IPS DF 4.7 (cell line): ENCODE data around the gene PCGF3.
A peak's percentile ranks its signal among the peaks of the same experiment; 100 is the strongest.
"Not testable (repeated sequence)": the region's sequence is repeated elsewhere in the genome, so short reads cannot be mapped to it uniquely, and the experiment has no call there.

Source experiments
- DNase-seq: peaks from one replicate; pipeline ENCODE4 v3.0.0-alpha.2; 2013; ENCODE audit warnings: low spot score; ENCODE audit errors: extremely low read depth

Gene PCGF3

DNA sequence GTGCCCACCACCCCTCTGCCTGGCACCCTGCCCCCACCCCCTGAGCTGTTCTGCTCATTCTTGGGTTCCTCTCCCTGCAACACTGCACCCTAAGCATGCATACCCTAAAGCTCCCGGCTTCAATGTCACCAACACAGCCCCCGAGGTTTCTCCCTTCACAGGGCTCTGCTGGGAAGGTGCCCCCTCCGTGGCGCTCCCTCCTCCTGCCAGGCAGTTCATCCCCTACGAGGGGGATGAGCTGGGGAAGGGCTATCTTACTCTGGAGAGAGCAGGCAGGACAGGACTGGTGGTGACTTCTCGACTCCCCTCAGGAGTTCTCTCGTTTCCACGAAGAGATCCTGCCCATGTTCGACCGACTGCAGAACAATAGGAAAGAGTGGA lies 38.1 kb upstream of the PCGF3 start:
- no peak for DNase-seq

DNA sequence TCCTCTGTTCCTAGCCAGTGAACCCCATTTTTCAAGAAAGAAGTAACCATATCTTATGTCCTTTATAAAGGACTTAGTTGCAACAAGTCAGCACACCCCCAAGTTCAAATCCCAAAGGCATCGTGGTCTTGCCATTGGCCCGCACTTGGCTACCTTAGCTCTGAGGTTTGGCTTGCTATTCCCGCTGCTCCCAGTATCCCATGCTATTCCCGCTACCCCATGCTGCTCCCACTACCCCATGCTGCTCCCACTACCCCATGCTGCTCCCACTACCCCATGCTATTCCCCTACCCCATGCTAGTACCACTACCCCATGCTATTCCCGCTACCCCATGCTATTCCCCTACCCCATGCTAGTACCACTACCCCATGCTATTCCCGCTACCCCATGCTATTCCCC lies 37.4 kb upstream of the PCGF3 start:
- not testable (repeated sequence) for DNase-seq

DNA sequence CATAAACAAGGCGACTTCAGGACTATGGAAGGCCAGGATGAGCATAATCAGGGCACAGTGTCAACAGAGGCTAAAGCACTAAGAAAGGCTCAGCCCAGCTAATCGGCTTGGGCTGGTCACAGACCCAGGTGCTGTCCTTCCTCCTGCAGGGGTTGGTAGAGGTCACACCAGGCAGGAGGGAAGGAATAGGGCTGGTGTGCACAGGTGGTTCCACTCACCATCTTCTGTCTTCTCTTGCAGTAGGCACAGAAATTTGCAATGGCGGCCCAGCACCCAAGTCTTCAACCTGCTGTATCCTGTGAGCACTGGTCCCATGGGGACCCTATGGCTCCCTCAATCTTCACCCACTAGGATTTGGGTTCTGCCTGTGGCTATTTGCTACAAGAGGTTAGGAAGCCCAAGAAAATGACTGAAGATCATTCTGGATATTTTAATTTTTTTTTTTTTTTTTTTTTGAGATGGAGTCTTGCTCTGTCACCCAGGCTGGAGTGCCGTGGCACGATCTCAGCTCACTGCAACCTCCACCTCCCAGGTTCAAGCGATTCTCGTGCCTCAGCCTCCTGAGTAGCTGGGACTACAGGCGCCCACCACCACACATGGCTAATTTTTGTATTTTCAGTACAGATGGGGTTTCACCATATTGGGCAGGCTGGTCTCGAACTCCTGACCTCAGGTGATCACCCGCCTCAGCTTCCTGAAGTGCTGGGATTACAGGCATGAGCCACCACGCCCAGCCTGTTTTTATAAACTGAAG lies 35.6 kb upstream of the PCGF3 start:
- DNase-seq = not testable (repeated sequence)

DNA sequence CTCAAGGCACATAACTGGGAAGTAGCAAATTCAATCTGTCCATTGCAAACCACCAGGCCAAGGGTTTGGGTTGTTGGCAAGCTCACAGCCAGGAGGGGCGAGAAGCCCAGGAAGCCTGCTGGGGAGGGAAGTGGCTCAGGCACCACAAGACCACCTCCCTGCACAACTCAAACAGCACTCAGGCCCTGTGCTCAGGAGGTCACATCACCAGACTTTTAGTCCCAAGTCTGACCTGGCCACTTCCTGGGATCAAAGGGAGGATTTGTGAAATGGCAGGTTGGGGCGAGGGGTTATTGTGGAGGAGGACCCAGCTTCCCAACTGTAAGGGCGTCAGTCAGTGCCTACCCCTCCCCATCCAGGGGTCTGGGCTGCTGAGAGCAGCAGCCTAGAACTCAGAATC lies 33.9 kb upstream of the PCGF3 start:
- no peak for DNase-seq

DNA sequence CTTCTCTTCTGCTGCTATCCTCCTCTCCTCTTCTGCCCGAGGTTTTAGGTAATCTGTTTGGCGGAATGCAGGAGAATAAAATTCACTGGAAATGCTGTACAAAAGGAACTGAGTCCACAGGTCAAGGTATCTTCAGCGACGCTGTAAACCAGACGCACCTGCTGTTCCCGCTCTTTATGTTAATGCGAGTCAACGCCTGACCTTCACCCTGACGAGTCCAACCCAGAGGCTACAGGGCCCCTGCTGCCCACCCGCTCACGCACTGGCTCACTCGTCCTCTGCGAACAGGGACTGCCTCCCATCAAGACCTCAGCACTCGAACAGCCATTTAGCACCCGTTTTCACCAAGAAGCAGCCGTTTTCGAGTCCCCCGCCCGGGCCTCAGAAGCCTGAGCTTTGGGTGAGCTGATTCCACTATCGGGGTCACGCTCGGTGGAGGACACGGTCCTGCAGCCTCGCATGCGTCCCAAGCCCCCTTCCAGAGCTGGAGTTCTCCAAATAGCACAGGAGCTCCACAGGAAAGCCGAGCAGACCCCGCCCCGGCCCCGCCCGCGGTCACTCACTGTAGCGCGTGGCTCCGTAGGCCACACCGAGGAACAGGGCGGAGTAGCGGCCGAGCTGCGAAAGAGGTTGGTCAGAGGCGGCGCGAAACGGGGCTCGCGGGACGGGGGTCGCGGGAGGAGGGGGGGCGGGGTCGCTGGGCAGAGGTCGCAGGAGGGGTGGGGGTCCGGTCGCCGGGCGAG lies 32.1 kb upstream of the PCGF3 start:
- DNase-seq = no peak

DNA sequence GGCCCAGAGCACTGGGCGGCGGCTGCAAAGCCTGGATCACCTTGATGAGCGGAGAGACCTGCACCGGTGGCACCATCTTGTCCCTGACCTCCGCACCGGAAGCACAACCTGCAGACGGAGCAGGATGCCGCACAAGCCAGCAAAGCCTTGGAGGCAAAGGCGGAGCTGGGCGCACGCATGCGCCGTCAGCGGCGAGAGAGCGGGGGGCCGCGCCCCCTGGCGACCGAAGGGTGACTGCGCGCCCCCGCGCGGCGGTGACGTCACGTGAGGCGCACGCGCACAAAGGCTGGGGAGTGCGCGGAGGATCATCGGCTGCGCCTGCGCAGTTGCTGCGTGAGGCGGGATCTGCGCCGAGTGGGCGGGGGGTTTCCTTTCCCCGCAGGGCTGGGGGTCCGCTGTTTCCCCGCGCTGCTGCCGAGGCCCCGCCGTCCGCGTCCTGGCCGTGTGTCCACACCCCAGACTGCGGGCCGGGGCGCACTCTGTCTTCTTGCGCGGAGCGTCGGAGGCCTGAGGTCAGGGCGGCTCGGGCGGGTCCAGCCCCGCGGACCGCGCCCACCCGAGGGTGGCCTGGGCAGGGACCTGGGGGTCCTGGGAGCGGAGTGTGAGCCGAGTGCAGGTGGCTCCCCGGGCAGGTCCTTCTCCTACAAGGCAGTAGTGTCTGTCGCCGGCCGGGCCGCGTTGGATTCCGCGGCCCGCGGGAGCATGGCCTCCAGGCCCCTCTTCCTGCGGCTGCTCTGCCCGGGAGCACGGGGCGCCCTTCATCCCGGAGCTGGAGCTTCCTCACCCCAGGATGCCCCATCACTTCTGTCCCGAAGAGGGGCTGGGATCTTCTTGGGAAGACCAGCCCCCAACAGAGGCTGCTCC lies 31.2 kb upstream of the PCGF3 start, which contains the start of the genes ATP5ME and MYL5:
Gene ATP5ME, minus strand, starts transcription at position 105 of the 864 bp plus-strand sequence. Its CDS starts 29 bp downstream, at position 76.
Gene MYL5, plus strand, starts transcription at position 371 of the 864 bp plus-strand sequence. CDS start 3,485 bp downstream, outside the sequence.
- peak; percentile 85 for DNase-seq

DNA sequence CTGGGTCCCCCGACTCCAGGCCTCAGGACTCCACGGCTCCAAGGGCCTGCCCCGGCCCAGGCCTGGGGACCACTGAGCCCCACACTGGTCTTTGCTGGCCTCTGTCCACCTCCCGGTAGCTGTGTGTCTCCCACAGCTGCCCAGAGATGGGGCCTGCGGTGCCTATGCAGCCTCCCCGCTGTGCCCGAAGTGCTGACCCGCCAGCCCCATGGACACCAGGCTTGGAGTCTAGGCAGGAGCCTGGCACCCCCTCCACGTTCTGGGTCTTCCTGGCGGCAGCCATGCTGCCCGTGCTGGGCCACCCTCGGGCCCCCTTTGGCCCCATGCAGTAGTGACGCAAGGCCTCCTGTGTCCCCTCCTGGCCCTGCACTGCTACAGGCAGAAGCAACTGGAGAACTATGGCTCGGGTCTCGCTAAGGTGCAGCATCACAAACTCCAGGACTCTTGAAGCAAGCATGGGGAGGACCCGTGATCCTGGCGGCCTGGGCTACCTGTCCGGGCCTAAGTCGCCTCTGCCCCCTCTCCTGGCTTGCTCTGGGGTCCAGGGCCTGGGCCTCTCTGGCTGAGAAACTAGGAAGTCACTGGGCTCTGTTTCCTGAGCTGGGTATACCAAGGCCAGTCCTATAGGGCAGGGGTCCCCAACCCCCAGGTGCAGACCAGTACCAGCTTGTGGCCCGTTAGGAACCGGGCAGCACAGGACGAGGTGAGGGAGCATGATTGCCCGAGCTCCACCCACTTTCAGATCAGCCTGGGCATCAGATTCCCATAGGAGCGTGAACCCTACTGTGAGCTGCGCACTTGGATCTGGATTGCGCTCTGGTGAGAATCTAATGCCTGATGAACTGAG lies 30.4 kb upstream of the PCGF3 start:
- no peak for DNase-seq

DNA sequence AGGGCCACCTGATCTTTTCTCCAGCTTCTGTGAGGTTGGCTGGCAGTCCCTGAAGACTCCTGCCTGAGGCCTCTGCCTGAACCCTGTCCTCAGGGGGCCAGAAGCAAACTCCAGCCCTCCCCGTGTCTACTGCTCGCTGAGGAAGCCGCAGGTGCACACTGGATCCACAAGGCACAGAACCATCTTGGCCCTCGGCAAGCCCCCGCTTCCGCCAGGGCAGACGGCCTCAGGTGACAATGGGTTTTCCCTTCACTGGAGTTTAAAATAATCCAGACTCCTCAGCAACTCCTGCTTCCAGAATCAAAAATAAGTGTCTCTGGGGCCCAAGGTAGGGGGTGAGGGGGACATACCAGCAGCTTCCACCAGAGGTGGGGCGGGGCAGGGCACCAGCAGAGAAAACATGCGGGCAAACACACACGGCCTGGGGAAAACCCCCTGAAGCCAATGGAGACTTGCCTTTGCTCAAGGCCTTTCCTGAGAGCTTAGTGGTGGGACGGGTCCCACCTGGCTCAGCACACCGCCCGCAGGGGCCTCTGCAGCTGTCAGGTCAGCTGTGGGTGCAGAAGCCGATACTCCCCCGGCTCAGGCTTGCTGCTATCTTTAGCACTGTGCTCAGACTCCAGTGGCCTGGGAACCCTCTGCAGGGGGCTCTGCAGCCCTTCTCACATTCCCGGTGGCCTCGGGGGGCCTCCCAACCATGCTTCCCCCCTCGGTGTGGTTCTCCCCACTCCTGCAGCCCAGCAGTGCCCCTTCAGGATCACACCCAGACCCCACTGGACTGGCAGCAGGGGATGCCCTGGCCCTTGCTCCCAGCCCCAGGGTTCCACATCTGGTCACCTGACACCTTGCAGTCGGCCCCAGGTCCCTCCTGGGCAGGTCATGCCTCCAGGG lies 29.4 kb upstream of the PCGF3 start:
- no peak for DNase-seq

DNA sequence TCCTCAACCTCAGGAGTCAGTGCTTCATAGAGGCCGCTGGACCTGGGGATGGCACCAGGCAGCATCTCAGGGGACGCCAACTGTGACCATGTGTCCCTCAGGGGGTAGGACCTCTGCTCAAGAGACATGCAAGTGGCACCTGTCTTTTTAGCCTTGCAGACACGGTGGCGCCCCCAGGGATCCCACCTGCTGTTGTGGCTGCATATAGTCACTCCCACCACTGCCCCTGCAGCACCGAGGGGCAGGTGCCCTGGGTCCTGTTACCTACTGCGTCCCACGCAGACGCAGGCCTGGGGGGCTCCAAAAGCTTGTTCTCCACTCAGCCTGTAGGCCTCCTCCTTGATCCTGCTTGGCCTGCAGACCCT lies 28.8 kb upstream of the PCGF3 start:
- no peak for DNase-seq

DNA sequence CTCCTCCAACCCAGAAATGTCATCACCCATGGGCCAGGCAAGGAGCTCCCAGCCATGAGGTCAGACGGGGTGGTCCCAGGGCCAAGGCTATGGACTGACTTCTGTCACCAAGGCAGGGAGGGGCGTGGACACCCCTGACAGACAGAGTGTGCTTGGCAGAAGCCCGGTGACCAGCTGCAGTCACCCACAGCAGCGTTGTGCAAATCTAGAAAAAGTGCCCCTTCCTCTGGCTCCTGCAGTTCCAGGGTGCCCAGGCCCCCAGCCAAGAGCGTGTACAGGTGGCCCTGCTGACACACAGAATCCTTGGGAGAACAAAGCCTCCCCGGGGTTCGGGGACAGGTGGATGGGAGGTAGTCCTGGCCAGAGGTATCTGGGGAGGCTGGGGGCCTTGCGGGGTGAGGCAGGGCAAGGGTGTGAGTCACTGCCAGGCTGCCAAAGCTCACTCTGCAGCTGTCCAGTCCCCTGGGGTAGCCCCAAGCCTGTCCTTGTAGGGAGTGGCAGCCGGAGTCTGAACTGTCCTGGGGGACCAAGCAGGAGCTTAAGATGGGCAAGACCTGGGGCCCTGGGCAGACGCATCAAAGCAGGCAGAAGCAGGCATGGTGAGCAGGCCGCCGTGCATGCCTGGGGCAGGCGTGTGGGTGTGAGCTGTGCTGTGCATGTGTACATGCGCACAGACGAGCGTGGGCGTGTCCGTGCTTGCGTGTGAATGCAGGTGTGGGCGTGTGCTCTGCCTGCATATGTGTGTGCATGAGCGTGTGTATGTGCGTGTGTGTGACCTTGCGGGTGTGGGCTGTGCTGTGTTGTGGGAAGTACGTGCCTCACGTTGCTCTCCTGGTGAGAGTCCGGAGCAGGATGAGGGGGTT lies 28.0 kb upstream of the PCGF3 start:
- no peak for DNase-seq

DNA sequence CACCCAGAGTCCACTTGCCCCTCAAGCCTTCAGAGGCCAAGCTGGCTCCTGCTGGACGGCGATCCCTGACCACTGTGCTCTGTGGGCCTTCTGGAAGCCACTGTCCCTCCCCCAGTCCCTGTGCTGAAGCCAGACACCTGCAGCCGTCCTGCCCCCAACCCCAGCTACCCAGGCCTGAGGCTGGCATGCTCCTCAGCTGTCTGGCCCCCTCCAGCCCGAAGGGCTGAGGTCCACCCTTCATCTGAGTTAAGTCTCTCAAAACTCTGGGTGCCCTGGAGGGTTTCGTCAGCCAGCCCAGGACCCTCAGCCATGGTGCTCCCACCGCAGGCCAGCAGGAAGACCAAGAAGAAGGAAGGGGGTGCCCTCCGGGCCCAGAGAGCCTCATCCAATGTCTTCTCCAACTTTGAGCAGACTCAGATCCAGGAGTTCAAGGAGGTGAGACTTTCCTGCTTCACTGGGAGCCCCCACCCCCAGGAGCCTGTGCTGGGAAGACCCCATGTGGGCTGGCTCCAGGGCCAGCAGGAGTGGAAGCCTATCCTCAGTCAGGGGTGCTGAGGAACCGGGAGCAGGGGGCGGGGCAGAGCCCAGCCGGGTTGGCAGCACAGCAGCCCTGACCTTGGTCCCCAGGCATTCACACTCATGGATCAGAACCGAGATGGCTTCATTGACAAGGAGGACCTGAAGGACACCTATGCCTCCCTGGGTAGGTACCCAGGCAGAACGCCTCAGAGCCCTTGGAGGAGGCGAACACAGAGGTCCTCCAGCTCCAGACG lies 27.1 kb upstream of the PCGF3 start:
- DNase-seq = no peak

DNA sequence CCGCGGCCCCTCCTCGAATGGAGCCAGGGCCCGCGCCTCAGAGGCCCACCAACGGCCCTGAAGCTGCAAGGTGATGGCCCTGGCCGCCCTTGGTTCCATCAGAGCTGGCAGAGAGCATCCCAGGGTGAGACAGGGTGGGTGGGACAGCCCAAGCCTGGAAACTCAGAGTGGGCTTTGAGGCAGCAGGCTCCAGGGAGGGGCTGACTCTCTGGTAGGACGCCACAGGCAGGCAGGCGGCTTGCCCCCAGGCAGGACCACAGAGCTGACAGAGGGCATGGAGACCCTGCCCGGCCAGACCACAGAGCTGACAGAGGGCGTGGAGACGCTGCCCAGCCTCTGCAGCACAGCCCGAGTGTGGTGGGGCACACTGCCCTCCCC lies 26.5 kb upstream of the PCGF3 start:
- no peak for DNase-seq

DNA sequence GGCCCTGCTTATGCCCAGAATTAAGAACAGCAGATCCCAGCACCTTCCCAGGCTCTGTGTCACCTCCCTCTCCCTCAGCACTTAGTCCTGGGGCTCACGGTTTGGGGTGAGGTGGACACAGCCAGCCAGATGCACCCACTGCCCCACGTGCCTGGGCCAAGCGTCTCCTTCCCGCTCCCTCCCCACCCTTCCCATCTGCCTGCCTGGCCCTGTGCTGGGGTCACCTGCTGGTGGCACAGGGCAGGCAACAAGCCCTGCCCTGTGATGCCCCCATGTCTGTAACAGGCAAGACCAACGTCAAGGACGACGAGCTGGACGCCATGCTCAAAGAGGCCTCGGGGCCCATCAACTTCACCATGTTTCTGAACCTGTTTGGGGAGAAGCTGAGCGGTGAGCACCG lies 26.0 kb upstream of the PCGF3 start:
- DNase-seq = no peak

DNA sequence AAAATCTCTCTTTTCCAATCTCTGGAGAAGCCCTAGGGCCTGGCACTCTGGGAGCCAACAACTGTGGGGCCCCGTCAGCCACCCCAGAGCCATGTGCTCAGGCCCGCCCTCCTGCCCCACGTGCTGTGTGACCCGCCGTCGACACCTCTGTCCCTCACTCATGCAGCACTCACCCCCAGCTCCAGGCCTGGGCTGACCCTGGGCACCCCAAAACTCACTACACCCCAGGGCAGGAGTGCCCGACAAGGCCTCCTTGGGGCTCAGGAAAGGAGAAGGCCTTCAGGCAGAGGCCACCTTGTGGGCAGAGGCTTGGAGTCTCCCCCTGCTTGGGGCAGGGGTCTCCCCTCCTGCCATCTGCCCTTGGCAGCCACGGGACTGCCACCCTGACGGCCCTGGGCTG lies 25.5 kb upstream of the PCGF3 start:
- DNase-seq = no peak

DNA sequence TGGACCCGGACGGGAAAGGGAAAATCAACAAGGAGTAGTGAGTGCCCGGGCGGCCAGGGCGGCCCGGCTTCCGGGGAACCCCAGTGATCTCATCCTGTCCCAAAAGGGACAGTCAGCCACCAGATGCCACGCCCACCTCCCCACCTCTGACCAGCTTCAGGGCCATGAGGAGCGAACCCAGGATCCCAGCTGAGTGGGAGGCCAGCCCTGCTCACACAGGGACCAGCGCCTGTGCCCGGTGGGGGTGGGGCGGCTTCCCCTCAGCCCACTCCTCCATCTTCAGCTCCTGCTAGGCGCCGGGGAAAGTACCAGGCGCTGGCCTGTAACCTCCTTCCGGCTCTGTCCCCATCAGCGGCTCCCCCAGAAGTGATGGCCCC lies 25.1 kb upstream of the PCGF3 start:
- DNase-seq = no peak

DNA sequence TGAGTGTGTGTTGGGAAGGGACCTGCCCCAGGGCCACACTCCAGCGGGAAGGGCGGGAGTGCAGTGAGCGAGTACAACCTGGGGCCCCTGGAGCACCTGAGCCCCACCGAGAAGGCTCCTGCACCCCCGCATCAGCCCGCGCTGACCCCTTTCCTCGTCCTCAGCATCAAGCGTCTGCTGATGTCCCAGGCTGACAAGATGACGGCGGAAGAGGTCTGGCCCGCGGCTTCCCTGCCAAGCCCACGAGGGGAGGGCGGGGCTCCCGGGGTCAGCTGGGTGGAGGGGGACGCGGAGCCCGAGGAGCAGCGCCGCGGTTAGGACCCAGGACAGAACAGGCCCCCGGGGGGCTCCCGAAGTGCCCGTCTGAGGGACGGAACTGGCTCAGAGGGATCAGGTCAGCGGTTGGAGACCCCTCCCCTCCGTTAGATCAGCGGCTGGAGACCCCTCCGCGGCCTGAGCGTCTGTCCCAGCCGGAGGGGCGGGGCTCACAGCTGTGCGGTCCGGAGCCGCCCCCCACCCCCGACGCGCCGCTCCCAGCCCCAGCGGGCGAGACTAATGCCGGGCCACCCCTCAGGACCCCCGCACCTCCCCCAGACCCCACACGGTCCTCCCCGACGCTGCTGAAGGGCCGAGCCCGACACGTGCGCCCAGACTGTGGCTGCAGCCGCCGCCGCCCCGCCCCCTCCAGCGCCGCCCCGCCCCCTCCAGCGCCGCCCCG lies 24.5 kb upstream of the PCGF3 start:
- no peak for DNase-seq

DNA sequence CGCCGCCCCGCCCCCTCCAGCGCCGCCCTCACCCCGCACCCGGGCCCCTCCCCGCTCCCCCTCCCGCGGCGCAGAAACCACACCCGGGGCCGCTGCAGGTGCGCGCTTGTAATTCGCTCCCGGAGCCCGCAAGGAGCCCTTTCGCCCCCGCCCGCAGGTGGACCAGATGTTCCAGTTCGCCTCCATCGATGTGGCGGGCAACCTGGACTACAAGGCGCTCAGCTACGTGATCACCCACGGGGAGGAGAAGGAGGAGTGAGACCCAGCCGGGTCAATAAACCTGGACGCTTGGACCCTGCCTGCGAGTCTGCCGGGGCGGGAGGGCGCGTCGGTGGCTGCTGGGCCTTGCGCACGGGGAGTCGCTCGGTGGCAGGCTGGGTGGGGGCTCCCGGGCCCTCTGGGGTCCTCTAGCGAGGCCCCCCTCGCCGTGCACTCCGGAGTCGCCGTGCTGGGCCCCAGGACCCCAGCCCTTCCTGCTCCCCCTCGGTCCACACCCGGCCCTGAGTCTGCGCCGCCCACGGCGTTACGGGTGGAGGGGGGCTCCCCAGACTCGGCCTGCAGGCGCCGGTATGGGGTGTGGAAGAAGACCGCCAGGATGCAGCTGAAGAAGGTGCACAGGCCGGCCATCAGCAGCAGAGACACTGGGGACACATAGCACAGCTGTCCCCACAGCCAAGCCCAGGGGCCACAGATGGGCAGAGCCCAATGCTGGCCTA lies 23.7 kb upstream of the PCGF3 start:
- DNase-seq = no peak
